ENCODE data around the gene ACTG1. TPM values are rescaled to one million over a fixed set of nuclear protein-coding genes. Genes with fewer than 3 reads are reported as not detected.

ACTG1 gene
- total and polyA plus RNA-seq, 2 of the 13 experiments (the other 11 are each of a cell fraction or from before 2014, with no cell fraction given), result 973 to 1,138 TPM

DNA sequence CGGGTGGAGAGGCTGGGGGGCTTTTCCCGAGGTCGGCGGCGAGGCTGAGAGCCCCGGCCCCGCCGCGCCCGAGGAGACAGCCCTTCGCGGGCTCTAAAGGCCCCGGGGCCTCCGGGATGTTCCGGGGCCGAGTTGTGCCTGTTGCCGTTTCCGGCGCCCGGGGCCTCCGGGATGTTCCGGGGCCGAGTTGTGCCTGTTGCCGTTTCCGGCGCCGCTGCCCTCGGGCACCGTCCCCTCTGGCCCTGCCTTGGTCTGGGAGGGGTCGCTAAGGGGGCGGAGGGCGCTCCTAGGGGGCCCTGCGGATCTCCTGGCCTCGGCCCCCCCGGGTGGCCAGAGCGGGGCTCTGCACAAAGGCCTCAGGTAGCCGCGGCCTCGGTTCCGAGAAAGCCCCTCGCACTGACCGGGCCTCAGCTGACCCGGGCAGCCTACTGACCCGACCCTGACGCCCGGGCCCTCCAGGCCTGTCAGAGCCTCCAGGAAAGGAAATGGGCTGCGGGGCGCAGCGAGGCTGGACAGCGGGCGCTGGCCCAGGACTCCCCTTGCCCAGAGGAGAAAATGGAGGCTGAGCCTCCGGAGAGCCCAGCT, 24.2 kb downstream of the ACTG1 start (continued):
- TF ChIP-seq ZNF343 (CRISPR knock-in tag; IDR thresholded peaks at IDR 0.05), result no peak
- TF ChIP-seq RELA (CRISPR knock-in tag; IDR thresholded peaks at IDR 0.05), result no peak
- TF ChIP-seq ZNF839 (CRISPR knock-in tag; IDR thresholded peaks at IDR 0.05; ENCODE audit: borderline replicate concordance), result no peak
- no peak for TF ChIP-seq ZNF331 (CRISPR knock-in tag; IDR thresholded peaks at IDR 0.05)
- TF ChIP-seq ZFP82 (CRISPR knock-in tag; IDR thresholded peaks at IDR 0.05; ENCODE audit: borderline replicate concordance), result no peak
- TF ChIP-seq, protein P1, sequence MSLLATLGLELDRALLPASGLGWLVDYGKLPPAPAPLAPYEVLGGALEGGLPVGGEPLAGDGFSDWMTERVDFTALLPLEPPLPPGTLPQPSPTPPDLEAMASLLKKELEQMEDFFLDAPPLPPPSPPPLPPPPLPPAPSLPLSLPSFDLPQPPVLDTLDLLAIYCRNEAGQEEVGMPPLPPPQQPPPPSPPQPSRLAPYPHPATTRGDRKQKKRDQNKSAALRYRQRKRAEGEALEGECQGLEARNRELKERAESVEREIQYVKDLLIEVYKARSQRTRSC (CRISPR knock-in tag; IDR thresholded peaks at IDR 0.05; ENCODE audit: low read depth), result no peak
- TF ChIP-seq, protein P2, sequence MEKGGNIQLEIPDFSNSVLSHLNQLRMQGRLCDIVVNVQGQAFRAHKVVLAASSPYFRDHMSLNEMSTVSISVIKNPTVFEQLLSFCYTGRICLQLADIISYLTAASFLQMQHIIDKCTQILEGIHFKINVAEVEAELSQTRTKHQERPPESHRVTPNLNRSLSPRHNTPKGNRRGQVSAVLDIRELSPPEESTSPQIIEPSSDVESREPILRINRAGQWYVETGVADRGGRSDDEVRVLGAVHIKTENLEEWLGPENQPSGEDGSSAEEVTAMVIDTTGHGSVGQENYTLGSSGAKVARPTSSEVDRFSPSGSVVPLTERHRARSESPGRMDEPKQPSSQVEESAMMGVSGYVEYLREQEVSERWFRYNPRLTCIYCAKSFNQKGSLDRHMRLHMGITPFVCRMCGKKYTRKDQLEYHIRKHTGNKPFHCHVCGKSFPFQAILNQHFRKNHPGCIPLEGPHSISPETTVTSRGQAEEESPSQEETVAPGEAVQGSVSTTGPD (CRISPR knock-in tag; IDR thresholded peaks at IDR 0.05), result no peak
- TF ChIP-seq, protein P3, sequence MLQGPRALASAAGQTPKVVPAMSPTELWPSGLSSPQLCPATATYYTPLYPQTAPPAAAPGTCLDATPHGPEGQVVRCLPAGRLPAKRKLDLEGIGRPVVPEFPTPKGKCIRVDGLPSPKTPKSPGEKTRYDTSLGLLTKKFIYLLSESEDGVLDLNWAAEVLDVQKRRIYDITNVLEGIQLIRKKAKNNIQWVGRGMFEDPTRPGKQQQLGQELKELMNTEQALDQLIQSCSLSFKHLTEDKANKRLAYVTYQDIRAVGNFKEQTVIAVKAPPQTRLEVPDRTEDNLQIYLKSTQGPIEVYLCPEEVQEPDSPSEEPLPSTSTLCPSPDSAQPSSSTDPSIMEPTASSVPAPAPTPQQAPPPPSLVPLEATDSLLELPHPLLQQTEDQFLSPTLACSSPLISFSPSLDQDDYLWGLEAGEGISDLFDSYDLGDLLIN (CRISPR knock-in tag; IDR thresholded peaks at IDR 0.05; ENCODE audit: borderline replicate concordance), result no peak
- TF ChIP-seq EED (CRISPR knock-in tag; IDR thresholded peaks at IDR 0.05), result no peak
- no peak for TF ChIP-seq ZNF703 (CRISPR knock-in tag; IDR thresholded peaks at IDR 0.05; ENCODE audit: borderline replicate concordance)
- TF ChIP-seq ZNF460 (CRISPR knock-in tag; IDR thresholded peaks at IDR 0.05; ENCODE audit: borderline replicate concordance), result no peak
- no peak for TF ChIP-seq ARID2 (CRISPR knock-in tag; IDR thresholded peaks at IDR 0.05; ENCODE audit: borderline replicate concordance)
- no peak for TF ChIP-seq SMARCC2 (IDR thresholded peaks at IDR 0.05)
- TF ChIP-seq ZMAT3 (CRISPR knock-in tag; conservative IDR thresholded peaks at IDR 0.05), result no peak
- TF ChIP-seq ATF7 (IDR thresholded peaks at IDR 0.05), result no peak
- no peak for TF ChIP-seq ATF7 (CRISPR knock-in tag; IDR thresholded peaks at IDR 0.05)
- TF ChIP-seq, protein P4, sequence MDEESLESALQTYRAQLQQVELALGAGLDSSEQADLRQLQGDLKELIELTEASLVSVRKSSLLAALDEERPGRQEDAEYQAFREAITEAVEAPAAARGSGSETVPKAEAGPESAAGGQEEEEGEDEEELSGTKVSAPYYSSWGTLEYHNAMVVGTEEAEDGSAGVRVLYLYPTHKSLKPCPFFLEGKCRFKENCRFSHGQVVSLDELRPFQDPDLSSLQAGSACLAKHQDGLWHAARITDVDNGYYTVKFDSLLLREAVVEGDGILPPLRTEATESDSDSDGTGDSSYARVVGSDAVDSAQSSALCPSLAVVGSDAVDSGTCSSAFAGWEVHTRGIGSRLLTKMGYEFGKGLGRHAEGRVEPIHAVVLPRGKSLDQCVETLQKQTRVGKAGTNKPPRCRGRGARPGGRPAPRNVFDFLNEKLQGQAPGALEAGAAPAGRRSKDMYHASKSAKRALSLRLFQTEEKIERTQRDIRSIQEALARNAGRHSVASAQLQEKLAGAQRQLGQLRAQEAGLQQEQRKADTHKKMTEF (CRISPR knock-in tag; IDR thresholded peaks at IDR 0.05), result no peak; the same call in 1 of the 2 replicates
- TF ChIP-seq, protein P5, sequence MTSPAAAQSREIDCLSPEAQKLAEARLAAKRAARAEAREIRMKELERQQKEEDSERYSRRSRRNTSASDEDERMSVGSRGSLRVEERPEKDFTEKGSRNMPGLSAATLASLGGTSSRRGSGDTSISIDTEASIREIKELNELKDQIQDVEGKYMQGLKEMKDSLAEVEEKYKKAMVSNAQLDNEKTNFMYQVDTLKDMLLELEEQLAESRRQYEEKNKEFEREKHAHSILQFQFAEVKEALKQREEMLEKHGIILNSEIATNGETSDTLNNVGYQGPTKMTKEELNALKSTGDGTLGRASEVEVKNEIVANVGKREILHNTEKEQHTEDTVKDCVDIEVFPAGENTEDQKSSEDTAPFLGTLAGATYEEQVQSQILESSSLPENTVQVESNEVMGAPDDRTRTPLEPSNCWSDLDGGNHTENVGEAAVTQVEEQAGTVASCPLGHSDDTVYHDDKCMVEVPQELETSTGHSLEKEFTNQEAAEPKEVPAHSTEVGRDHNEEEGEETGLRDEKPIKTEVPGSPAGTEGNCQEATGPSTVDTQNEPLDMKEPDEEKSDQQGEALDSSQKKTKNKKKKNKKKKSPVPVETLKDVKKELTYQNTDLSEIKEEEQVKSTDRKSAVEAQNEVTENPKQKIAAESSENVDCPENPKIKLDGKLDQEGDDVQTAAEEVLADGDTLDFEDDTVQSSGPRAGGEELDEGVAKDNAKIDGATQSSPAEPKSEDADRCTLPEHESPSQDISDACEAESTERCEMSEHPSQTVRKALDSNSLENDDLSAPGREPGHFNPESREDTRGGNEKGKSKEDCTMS (CRISPR knock-in tag; conservative IDR thresholded peaks at IDR 0.05), result no peak
- no peak for TF ChIP-seq PCBP2 (optimal IDR thresholded peaks at IDR 0.05; ENCODE audit: low read depth, low read length, poor library complexity, severe bottlenecking)
- no peak; the same call in 1 of the 2 replicates for TF ChIP-seq DMAP1 (CRISPR knock-in tag; IDR thresholded peaks at IDR 0.05)
- no peak for TF ChIP-seq MED1 (CRISPR knock-in tag; IDR thresholded peaks at IDR 0.05)
- no peak for TF ChIP-seq ZFAT (CRISPR knock-in tag; conservative IDR thresholded peaks at IDR 0.05)
- TF ChIP-seq, protein P6, sequence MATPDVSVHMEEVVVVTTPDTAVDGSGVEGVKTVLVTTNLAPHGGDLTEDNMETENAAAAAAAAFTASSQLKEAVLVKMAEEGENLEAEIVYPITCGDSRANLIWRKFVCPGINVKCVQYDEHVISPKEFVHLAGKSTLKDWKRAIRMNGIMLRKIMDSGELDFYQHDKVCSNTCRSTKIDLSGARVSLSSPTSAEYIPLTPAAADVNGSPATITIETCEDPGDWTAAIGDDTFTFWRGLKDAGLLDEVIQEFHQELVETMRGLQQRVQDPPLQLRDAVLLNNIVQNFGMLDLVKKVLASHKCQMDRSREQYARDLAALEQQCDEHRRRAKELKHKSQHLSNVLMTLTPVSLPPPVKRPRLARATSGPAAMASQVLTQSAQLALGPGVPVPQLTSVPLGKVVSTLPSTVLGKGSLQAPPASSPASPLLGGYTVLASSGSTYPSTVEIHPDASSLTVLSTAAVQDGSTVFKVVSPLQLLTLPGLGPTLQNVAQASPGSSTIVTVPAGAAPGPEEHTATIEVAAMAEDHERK (CRISPR knock-in tag; IDR thresholded peaks at IDR 0.05; ENCODE audit: low read depth), result no peak
